ENCODE data around the gene OTX2.

The OTX2 gene

DNA sequence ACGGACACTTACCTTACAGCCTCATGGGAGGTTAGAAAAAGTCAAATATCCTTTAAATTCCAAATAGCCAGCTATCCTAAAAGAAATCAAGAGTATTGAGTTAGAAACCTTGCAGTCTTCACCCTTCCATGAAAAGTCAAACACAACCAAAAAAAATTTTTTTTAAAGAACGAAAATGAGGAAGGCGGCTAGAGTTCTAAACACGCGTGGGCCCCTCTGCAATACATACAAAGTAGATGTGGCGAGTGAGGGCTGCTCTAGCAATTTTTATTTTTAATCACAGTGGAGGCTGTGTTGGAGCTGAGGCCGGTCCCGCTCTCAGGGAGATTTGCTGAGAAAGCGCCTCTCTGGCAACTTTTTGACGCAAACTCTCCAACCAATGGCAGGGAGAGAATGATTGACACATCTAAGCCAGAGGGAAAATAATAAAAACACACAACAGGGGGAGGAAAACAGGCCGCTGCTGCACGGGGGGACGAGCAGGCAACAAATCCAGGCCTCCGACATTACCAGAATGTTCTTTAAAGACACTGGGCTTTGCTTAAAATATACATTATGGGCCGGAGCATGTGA is at the start of gene OTX2:
Gene OTX2, minus strand, starts transcription at position 333 of the 573 bp plus-strand sequence. CDS start 5,023 bp downstream, outside the sequence.
- TF ChIP-seq GATA2 (IDR thresholded peaks at IDR 0.05; ENCODE audit: low read depth, low read length) = no peak
- no peak for TF ChIP-seq GATA3 (IDR thresholded peaks at IDR 0.05; ENCODE audit: low read depth, low read length)

DNA sequence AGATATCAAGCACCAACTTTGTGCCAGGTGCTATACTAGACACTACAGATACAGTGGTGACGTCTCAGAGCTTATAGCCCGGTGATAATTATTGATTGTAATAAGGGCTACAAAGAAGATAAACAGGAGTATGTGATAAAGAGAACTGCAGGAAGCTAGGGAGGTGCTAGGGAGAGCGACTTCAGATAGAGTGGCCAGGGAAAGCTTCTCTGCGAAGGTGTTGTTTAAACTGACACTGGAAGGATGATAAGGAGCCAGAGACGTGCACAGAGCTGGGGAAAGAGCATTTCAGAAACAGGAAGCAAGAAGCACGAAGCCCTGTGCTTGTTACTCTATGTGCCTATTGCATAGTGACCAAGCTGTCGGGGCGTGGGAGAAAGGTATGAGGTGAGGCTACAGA is 48.1 kb upstream of the OTX2 start:
- TF ChIP-seq GATA3 (IDR thresholded peaks at IDR 0.05; ENCODE audit: low read depth, low read length) = no peak
- no peak for TF ChIP-seq GATA2 (IDR thresholded peaks at IDR 0.05; ENCODE audit: low read depth, low read length)

DNA sequence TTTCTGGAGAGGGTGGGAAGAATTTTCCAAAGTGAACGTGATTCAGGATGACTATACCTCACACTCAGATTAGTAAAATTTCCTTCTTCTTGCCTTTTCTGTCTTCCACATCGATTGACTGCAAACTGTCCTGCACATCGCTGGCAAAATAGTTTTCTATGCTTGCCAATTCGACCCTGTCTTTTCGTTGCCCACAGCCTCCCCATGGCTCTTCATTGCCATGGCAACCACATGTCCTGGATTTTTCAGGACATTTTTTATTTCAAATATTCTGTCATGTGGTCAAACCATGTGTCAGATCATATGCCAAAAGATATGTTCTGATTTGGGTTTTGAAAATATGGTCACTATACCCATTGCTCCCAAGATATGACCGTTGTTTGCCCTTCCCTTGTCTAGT is 46.9 kb upstream of the OTX2 start:
- TF ChIP-seq GATA2 (IDR thresholded peaks at IDR 0.05; ENCODE audit: low read depth, low read length) = no peak
- no peak for TF ChIP-seq GATA3 (IDR thresholded peaks at IDR 0.05; ENCODE audit: low read depth, low read length)

GRCh38 chr14:56855891-56856461 is 45.7 kb upstream of the OTX2 start:
- no peak for TF ChIP-seq GATA2 (IDR thresholded peaks at IDR 0.05; ENCODE audit: low read depth, low read length)
- TF ChIP-seq GATA3 (IDR thresholded peaks at IDR 0.05; ENCODE audit: low read depth, low read length) = no peak

DNA sequence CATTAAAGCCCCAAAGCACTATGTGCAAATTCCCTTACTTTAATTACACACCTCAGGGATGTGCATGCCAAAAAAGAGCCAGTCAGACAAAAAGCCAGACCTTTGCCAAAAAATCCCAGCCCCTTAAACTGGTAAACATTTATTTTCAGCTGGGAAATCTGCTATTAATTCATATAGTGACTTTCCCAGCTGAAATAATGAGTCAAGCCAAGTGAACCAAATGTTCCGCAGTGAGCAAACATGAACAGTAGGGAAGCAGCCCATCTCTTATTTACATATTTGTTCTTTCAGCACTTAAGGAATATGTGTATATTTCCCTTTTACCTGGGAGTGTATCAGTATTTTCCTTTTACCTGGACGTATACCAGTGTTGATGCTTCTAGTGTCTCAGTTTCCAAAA is 44.0 kb upstream of the OTX2 start:
- TF ChIP-seq GATA3 (IDR thresholded peaks at IDR 0.05; ENCODE audit: low read depth, low read length) (no peak), GATA2 (IDR thresholded peaks at IDR 0.05; ENCODE audit: low read depth, low read length) (no peak)

GRCh38 chr14:56846970-56847930 is 37.0 kb upstream of the OTX2 start:
- TF ChIP-seq GATA3 (IDR thresholded peaks at IDR 0.05; ENCODE audit: low read depth, low read length) (no peak), GATA2 (IDR thresholded peaks at IDR 0.05; ENCODE audit: low read depth, low read length) (no peak)

- TF ChIP-seq GATA2 (IDR thresholded peaks at IDR 0.05; ENCODE audit: low read depth, low read length) (no peak), GATA3 (IDR thresholded peaks at IDR 0.05; ENCODE audit: low read depth, low read length) (no peak)
These were observed 34.2 kb upstream of the OTX2 start for GRCh38 chr14:56844406-56845002.

DNA sequence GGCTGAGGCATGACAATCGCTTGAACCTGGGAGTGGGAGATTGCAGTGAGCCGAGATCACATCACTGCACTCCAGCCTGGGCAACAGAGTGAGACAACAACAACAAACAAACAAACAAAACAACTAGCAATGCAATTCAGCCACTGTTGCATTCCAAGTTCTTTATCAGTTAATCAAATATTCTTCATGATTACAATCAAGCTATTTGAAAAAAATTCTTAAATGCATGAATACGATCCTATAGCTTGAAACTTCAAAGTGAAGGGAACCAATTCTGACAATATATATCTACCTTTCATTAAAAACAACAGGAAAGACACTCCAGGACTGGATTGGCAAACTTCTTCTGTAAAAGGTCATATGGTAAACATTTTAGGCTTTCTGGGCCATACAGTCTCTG is 31.3 kb upstream of the OTX2 start:
- TF ChIP-seq GATA2 (IDR thresholded peaks at IDR 0.05; ENCODE audit: low read depth, low read length) = no peak
- TF ChIP-seq GATA3 (IDR thresholded peaks at IDR 0.05; ENCODE audit: low read depth, low read length) = no peak

- no peak for TF ChIP-seq GATA2 (IDR thresholded peaks at IDR 0.05; ENCODE audit: low read depth, low read length)
- TF ChIP-seq GATA3 (IDR thresholded peaks at IDR 0.05; ENCODE audit: low read depth, low read length) = no peak
These were observed 29.9 kb upstream of the OTX2 start for GRCh38 chr14:56840221-56840620.

GRCh38 chr14:56829151-56829550 is 18.9 kb upstream of the OTX2 start:
- TF ChIP-seq GATA3 (IDR thresholded peaks at IDR 0.05; ENCODE audit: low read depth, low read length) (no peak), GATA2 (IDR thresholded peaks at IDR 0.05; ENCODE audit: low read depth, low read length) (no peak)

DNA sequence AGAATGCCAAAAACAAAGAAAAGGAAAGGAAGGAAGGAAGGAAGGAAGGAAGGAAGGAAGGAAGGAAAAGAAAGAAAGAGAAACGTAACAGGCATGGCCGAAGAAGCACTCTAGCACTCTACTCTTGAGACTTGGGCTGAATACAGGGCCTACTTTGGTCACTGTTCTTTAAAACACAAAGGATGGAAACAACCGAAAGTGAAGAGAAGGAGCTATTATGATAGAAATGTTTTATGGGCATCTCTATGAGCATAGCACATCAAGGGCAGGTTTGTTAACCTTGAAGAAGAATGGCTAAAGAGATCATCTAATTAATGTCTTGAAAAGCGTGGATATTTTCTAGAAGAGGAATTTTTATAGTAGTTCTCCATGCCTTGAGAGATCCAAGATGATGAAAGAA is 15.9 kb upstream of the OTX2 start:
- no peak for TF ChIP-seq GATA2 (IDR thresholded peaks at IDR 0.05; ENCODE audit: low read depth, low read length)
- TF ChIP-seq GATA3 (IDR thresholded peaks at IDR 0.05; ENCODE audit: low read depth, low read length) = no peak

DNA sequence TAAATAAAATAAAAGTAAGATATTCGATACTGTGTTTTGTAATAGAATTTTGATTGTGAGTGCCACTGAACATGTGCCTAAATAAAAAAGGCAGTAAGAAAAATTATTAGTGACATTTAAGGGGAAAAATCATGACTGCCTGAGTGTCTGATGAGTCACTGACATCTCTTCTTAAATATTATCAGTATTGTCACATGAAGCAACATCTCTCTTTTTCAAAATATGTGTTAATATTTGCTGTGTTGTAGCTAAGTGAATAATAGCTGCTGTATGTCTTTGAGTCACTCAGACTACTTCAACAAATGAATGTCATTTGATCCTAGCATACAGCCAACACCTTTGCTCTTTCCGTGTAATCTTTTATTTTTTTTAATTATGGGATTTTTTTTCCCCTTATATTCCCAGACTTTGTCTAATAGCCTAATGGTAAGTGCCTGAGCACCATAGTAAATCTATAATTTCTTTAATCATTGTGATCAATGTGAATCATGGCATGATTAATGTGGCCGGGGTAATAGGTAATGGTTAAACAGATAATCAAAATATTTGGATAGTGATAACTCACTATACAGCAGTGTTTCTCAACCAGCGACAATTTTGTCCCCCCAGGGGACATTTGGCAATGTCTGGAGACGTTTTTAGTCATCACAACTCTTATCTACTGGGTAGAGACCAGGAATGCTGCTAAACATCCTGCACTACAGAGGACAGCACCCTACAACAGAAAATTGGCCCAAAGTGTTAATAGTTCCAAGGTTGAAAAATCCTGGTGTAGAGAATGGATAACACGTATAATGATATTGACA is 11.7 kb upstream of the OTX2 start:
- TF ChIP-seq GATA2 (IDR thresholded peaks at IDR 0.05; ENCODE audit: low read depth, low read length) (no peak), GATA3 (IDR thresholded peaks at IDR 0.05; ENCODE audit: low read depth, low read length) (no peak)

GRCh38 chr14:56821177-56821576 is 10.9 kb upstream of the OTX2 start:
- TF ChIP-seq GATA2 (IDR thresholded peaks at IDR 0.05; ENCODE audit: low read depth, low read length) (no peak), GATA3 (IDR thresholded peaks at IDR 0.05; ENCODE audit: low read depth, low read length) (no peak)
